OCI-LY7 (cell line): ENCODE results near the gene FAM170B. TPM values are rescaled to one million over a fixed set of nuclear protein-coding genes. Genes with fewer than 3 reads are reported as not detected.

Source experiments
- BruUV-seq: library from RNA; stranded (reverse); fragments of 400-500 nt; replicated peaks from 2 replicates; lab custom pipeline; 2021; lab: Mats Ljungman, UMichigan
- CTCF ChIA-PET: fragments of 300-600 bp; sonication (Branson Sonifier 250); formaldehyde crosslinking; loops from one replicate; lab custom pipeline; 2022; ENCODE audit warnings: antibody characterized with exemption; ENCODE audit not compliant: unreplicated experiment; lab: Charles Lee
- POLR2A ChIA-PET: fragments of 300-600 bp; sonication (Branson Sonifier 250); formaldehyde crosslinking; loops from one replicate; lab custom pipeline; 2022; ENCODE audit warnings: antibody characterized with exemption; lab: Charles Lee
- DNase-seq: peaks from one replicate; pipeline ENCODE4 v3.0.0-alpha.2; 2015; ENCODE audit warnings: low spot score
- H2AFZ ChIP-seq: fragments of 200-600 bp; sonication (generic), shearing (Covaris generic); 2 replicates; pipeline ENCODE4 v1.6.1; 2014; ENCODE audit warnings: mild to moderate bottlenecking, antibody characterized with exemption, low read length, moderate library complexity
- H3K27ac ChIP-seq: fragments of 200-600 bp; sonication (generic); 2 replicates; pipeline ENCODE4 v1.5.1; 2014; ENCODE audit warnings: mixed run types, low read depth, mild to moderate bottlenecking, moderate library complexity, low read length, inconsistent platforms; ENCODE audit not compliant: poor library complexity, severe bottlenecking
- H3K36me3 ChIP-seq: fragments of 200-600 bp; sonication (generic); 2 replicates; pipeline ENCODE4 v1.6.1; 2014; ENCODE audit warnings: mild to moderate bottlenecking, antibody characterized with exemption, low read length, moderate library complexity, mixed read lengths; ENCODE audit not compliant: insufficient read depth
- H3K4me1 ChIP-seq: fragments of 200-600 bp; sonication (generic); 2 replicates; pipeline ENCODE4 v1.5.1; 2014; ENCODE audit warnings: mild to moderate bottlenecking, low read length; ENCODE audit not compliant: insufficient read depth, poor library complexity, severe bottlenecking
- H3K4me2 ChIP-seq: fragments of 200-600 bp; sonication (generic); 2 replicates; pipeline ENCODE4 v1.6.1; 2014; ENCODE audit warnings: mild to moderate bottlenecking, low read length
- H3K4me3 ChIP-seq: fragments of 200-600 bp; sonication (generic); 2 replicates; pipeline ENCODE4 v1.5.1; 2014; ENCODE audit warnings: mild to moderate bottlenecking, low read depth, low read length; ENCODE audit not compliant: poor library complexity, severe bottlenecking
- H3K79me2 ChIP-seq: fragments of 200-600 bp; sonication (generic); 2 replicates; pipeline ENCODE4 v1.6.1; 2016; ENCODE audit warnings: low read depth, mild to moderate bottlenecking, low read length, moderate library complexity, mixed read lengths; ENCODE audit not compliant: insufficient read depth
- H3K9me2 ChIP-seq: fragments of 200-600 bp; sonication (generic); 2 replicates; pipeline ENCODE4 v1.6.1; 2016; ENCODE audit warnings: mild to moderate bottlenecking, low read length, mixed read lengths; ENCODE audit not compliant: insufficient read depth
- H3K9me3 ChIP-seq: fragments of 200-600 bp; sonication (generic); 2 replicates; pipeline ENCODE4 v1.6.1; 2014; ENCODE audit warnings: mild to moderate bottlenecking, mixed run types, low read length, mixed read lengths
- H4K20me1 ChIP-seq: fragments of 200-600 bp; sonication (generic); 2 replicates; pipeline ENCODE4 v1.6.1; 2014; ENCODE audit warnings: mild to moderate bottlenecking, antibody characterized with exemption, low read length, moderate library complexity, mixed read lengths; ENCODE audit not compliant: insufficient read depth
- EZH2phosphoT487 ChIP-seq: fragments of 200-600 bp; sonication (generic); IDR thresholded peaks from 2 replicates; pipeline ENCODE4 v1.6.1; 2018; ENCODE audit warnings: low read depth, borderline replicate concordance, mild to moderate bottlenecking, mixed run types, antibody characterized with exemption, low read length, moderate library complexity, mixed read lengths
- intact Hi-C: fragments of 100-400 bp; cut with micrococcal nuclease; formaldehyde crosslinking; loops from one replicate; pipeline ENCODE4 v1.10.0; 2022; ENCODE audit not compliant: unreplicated experiment
- total RNA-seq, 2 experiments: library from RNA; depleted of rRNA in 1 of 2; stranded (reverse); fragments of >200 nt in 1 of 2; shearing (Covaris generic) in 1 of 2; gene quantifications; 2 replicates each; pipeline ENCODE4 v1.2.3, GENCODE V29; 2014 to 2022
- TF ChIP-seq, protein P1 (sequence below): fragments of 200-600 bp; sonication (generic); conservative IDR thresholded peaks from 2 replicates; pipeline ENCODE4 v1.5.1; 2014; ENCODE audit warnings: mild to moderate bottlenecking, antibody characterized with exemption, low read length, moderate library complexity, mixed read lengths

The FAM170B gene
- total RNA-seq, 2 experiments from 2014 or later, result 0.23 to 0.38 TPM

DNA sequence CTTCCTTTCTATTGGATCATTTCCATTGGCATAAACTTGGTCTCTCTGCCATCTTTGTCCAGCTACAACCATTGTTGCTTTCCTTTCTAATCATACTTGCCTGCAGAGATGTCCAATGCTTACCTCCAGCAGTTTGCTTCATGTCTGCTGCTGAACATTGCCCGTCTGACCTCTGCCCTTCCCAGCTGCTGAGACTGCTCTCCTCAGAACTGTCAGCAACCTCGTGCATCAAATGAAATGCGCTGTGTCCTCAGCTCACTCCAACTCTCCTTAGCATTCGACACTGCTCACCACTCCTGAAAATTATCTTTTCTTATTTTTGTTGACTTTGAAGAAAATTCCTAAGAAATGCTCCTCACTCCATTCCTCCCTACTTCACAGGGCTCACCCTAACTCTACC, 5.0 kb downstream of the FAM170B start:
- TF ChIP-seq, protein P1, sequence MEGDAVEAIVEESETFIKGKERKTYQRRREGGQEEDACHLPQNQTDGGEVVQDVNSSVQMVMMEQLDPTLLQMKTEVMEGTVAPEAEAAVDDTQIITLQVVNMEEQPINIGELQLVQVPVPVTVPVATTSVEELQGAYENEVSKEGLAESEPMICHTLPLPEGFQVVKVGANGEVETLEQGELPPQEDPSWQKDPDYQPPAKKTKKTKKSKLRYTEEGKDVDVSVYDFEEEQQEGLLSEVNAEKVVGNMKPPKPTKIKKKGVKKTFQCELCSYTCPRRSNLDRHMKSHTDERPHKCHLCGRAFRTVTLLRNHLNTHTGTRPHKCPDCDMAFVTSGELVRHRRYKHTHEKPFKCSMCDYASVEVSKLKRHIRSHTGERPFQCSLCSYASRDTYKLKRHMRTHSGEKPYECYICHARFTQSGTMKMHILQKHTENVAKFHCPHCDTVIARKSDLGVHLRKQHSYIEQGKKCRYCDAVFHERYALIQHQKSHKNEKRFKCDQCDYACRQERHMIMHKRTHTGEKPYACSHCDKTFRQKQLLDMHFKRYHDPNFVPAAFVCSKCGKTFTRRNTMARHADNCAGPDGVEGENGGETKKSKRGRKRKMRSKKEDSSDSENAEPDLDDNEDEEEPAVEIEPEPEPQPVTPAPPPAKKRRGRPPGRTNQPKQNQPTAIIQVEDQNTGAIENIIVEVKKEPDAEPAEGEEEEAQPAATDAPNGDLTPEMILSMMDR, result no peak
- no peak for TF ChIP-seq EZH2phosphoT487
- no peaks in the 10 kb centered on the region for H3K79me2 ChIP-seq
- no TSS peak for BruUV-seq
- no peaks in the 10 kb centered on the region for H3K36me3 ChIP-seq
- CTCF ChIA-PET, result no interaction called here
- DNase-seq, result no peak
- H3K4me2 ChIP-seq, result no peak overlapping the region
- no peaks in the 10 kb centered on the region for H3K9me2 ChIP-seq
- H3K4me3 ChIP-seq, result no peak overlapping the region
- POLR2A ChIA-PET, result interaction anchor here (0.8 to 1.0 kb wide), 2 partner anchors 16 to 77 kb away, joined by 4 read pairs; no protein-coding TSS in a partner anchor
- no peaks in the 10 kb centered on the region for H3K9me3 ChIP-seq
- no peaks in the 10 kb centered on the region for H4K20me1 ChIP-seq
- no peak overlapping the region for H2AFZ ChIP-seq
- H3K4me1 ChIP-seq, result peaks cover 5% of the 10 kb centered on the region
- intact Hi-C loops, result no loop called here
- no peak overlapping the region for H3K27ac ChIP-seq

DNA sequence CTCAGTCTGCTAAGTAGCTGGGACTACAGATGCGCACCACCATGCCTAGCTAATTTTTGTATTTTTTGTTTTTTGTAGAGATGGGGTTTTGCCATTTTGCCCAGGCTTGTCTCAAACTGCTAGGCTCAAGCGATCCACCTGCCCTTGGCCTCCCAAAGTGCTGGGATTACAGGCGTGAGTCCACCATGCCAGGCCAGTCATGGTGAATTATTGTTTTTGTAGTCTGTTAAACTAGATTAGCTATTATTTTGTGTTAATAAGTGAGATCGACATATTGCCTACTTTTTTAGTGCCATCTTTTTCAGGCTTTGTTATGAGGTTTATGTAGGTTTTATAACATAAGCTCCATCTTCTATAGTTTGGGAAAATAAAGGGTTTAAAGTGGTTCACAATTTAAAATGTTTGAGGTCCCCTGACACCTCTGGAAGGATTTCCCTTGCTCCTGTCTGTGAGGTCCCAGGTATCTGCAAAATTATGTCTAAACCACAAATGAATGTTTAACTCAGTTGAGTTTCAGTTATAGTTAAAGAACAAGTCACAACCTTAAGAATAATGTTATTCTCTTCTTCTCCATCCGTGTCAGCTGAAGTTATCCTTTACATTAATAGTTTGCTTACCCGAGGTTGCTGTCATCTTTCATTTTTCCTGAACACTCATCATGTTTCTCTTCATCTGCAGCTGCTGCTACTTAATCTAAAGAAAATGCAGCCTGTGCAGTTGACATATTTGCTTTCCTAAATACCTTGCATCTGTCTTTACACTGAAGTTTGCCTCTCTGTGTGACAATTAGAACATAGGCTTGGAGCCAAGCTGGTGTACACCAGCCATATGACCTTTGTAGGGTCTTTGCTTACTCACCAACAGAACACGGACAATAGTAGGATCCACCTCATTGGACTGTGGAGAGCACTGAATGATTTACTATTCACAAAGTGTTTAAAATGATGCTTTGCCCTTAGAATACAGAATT, 9.6 kb downstream of the FAM170B start:
- intact Hi-C loops, result no loop called here
- DNase-seq, result no peak
- no peak for TF ChIP-seq EZH2phosphoT487
- TF ChIP-seq, protein P1, result no peak
- ChIA-PET POLR2A (interaction anchor here (0.7 kb wide), 1 partner anchor 318 kb away, joined by 3 read pairs; no protein-coding TSS in a partner anchor), CTCF (interaction anchor here (0.7 kb wide), 1 partner anchor 11 kb away, joined by 4 read pairs; no protein-coding TSS in a partner anchor)
- Histone ChIP-seq H3K9me2 (no peaks in the 10 kb centered on the region), H3K4me1 (peaks cover 16% of the 10 kb centered on the region), H3K9me3 (no peaks in the 10 kb centered on the region), H3K4me2 (no peak overlapping the region), H3K27ac (no peak overlapping the region), H3K79me2 (no peaks in the 10 kb centered on the region), H4K20me1 (no peaks in the 10 kb centered on the region), H3K4me3 (no peak overlapping the region), H2AFZ (no peak overlapping the region), H3K36me3 (no peaks in the 10 kb centered on the region)
- no TSS peak for BruUV-seq
